ENCODE results near the gene KMT5B.

DNA sequence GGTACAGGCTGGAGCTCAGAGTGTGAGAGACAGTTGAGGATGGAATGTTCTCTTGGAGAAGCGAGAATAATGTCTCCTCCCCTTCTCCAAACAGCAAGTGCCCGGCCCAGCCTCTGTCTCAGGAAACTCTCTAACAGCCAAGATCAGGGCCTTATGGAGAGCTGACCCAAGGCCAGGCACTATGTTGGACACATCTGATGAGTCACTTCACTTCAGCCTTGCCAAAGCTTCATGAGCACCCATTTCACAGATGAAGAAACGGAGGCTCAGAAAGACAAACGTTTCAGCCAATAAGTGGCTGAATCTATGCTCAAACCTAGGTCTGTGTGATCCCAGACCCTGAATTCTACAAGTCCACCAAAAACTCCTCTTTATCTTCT, 69.8 kb downstream of the KMT5B start:
- TF ChIP-seq, protein P1, sequence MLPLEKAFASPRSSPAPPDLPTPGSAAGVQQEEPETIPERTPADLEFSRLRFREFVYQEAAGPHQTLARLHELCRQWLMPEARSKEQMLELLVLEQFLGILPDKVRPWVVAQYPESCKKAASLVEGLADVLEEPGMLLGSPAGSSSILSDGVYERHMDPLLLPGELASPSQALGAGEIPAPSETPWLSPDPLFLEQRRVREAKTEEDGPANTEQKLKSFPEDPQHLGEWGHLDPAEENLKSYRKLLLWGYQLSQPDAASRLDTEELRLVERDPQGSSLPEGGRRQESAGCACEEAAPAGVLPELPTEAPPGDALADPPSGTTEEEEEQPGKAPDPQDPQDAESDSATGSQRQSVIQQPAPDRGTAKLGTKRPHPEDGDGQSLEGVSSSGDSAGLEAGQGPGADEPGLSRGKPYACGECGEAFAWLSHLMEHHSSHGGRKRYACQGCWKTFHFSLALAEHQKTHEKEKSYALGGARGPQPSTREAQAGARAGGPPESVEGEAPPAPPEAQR (tag by site-specific recombination; IDR thresholded peaks at IDR 0.05) = no peak
- TF ChIP-seq GLIS2 (tag by site-specific recombination; IDR thresholded peaks at IDR 0.05) = no peak

Data from HEK293 (cell line).